HTERT RPE-1 (cell line): ENCODE measurements around the gene GCNT3.

ENCODE experiments used
- in situ Hi-C: fragments of 300-500 bp; cut with MboI; formaldehyde crosslinking; loops from 4 replicates; pipeline ENCODE4 v1.14.3; 2020; ENCODE audit warnings: low sequenced_read_pairs

GCNT3 gene, protein sequence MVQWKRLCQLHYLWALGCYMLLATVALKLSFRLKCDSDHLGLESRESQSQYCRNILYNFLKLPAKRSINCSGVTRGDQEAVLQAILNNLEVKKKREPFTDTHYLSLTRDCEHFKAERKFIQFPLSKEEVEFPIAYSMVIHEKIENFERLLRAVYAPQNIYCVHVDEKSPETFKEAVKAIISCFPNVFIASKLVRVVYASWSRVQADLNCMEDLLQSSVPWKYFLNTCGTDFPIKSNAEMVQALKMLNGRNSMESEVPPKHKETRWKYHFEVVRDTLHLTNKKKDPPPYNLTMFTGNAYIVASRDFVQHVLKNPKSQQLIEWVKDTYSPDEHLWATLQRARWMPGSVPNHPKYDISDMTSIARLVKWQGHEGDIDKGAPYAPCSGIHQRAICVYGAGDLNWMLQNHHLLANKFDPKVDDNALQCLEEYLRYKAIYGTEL

DNA sequence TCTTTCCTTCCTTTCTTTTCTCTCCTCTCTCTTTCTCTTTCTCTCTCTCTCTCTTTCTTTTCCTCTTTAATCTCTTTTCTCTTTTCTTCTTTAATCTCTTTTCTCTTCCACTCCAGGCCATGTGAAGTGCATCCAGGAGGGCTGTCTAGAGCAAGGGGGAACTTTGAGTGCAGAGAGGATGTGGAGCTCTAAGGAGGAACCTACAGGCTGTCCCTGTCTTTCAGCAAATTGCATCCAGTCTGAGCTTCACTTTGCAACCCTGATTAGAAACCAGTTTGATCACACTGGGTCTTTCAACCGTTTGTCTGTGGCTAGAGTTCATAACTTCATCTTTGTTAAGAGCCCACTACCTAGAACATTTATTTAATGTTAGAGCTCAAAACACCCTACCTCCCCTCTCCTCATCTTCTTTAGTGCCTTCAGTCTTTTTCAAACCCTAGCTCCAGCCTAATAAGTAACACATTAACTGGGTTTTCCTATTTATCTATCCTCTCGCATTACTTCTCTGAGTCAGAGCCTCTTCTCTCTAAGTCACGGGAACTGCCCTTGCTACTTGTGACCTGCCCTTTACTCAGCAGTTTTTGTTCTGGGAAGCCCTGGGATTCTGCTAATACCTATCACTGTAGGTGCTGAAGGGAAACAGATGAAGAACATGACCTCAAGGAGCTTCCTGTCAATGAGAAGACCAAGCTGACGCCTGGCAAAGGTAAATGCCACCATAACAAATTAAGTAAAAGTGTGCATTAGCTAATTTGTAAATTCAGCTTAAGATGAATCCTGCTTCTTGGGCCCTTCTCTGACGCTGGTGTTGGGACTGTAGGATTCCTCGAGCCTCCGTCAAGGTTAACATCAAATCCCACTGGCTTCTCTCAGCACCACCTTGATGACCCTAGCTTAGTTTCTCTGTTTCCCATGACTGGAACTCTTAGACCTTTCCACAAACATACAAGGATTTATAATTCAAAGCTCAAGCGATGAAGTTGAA is at the start of gene GCNT3:
TSS of gene GCNT3 (plus strand) at position 508 of the 985 bp plus-strand sequence. CDS start 6,456 bp downstream, outside the sequence.
- in situ Hi-C loops, result no loop called here

DNA sequence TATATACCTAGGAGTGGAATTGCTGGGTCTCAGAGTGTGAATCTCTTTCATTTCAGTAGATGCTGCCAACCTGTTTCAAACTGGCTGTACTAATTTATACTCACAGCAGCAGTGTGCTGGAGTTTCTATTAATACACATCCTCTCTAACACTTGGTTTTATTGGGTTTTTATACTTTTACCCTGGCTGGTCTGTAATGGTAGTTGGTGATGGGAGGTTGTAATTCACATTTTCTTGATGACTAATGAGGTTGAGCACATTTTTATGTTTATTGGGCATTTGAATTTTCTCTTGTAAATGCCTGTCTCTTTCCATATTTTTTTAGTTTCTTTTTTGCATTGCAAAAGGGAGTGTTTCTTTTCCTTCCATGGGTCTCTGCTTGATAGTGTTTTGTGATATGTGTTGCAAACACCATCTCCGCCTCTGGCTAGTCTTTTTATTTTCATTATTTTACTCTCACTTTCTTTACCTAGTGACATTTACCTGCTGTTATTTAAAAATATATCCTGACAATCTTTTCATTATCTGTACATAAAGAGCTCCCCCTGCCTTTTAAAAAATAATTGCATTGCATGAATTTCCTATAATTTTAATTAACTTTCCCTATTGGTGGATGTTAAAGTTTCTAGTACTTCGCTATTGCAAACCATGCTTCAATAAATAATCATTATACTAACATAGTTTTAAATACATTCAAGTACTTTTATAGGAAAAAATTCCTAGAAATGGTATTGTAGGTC is 49.0 kb upstream of the GCNT3 start:
- in situ Hi-C loops, result no loop called here

DNA sequence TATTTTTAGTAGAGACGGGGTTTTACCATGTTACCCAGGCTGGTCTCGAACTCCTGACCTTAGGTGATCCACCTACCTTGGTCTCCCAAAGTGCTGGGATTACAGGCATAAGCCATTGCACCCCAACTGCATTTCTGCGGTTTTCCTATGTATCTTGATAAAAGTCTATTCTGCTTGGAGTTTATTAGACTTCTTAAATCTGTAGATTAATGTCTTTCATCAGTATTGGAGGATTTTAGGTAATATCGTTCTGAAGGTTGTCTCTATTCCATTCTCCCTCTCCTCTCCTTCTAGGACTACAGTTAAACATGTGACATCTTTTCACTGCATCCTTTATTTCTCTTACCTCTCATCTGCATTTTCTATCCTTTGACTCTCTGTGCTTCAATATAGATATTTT is 46.3 kb upstream of the GCNT3 start:
- in situ Hi-C loops, result no loop called here

DNA sequence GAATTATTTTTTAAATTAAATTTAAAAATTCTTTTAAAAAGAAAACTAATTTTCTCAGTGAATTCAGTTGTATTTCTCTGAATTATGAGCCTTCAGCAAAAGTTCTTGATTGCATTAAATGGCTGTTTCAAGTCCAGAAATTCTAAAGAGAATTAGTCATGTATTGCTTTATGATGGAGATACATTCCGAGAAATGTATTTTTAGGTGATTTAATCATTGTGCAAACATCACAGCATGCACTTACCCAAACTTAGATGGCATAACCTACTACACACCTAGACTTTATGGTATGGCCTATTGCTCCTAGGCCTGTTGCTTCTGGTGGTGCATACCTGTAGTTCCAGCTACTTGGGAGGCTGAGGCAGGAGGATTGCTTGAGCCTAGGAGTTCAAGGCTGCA is 44.3 kb upstream of the GCNT3 start:
- in situ Hi-C loops, result no loop called here

DNA sequence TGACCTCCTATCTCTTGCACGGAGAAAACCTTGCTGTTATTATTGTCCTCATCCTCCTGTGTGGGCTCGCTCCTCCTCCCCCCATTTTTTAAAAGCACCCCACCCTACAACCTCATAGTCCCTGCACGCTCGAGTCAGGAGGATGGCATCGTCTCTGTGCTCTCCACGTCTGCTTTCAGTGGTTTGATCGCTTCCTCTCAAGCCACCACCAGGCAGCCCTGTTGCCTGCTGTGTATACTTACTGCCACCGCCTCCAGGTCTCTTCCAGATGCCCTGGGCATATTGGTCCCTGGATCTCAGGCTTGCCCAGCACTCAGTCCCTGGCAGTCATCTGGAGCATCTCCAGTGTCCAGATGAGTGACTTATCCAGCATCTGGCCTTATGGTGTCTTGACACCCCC is 42.1 kb upstream of the GCNT3 start:
- in situ Hi-C loops, result no loop called here

DNA sequence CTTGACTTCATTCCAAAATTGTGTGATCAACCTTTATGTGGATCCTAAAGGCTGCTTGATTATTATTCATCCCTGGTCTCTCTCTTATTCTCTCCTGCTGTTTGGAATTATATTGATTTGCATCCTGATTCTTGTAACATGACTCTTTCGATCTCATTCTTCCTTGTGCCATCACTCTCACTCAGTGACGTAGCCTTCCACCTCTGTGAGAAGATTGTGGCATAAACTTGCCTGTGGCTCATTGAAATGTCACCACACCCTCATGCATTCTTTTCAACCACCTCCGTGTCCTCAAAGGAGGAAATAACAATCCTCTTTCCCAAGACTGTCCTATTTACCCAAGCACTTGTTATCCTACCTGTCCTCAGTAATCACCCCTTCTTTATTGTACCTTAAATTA is 41.3 kb upstream of the GCNT3 start:
- in situ Hi-C loops, result no loop called here

DNA sequence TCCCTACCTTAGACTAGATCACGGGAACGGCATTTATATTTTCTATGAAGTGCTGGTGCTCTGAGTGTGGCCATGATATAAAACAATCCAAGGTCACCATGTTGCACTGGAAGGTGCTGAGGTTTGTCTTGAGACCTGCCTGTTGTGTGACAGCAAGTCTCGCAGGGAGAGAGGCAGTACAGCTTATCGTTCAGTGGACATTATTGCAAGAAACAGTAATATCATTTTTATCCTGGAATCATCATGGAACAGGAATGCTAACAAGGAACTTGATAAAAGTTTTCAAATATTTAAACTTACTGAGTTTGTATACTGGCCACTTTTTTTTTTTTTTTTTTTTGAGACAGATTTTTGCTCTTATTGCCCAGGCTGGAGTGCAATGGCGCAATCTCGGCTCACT is 40.0 kb upstream of the GCNT3 start:
- in situ Hi-C loops, result no loop called here

DNA sequence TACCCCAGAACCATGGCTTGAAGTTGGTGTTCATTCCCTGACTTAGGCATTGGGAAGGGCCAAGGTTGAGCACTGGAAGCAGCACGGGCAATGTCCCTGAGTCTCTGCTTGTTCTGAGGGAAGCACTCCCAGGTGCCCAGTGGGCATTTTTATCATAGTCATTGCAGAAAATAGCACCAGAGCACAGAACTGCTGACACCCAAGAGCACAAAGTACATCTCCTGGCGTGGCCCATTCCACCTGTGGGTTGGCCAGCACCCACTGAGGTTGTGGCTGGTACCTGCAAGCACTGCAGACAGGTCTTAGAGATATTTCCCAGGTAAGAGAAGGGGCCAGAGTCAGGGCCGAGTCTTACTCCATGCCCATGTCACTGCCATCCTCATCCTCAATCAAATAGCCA is 28.5 kb upstream of the GCNT3 start:
- in situ Hi-C loops, result no loop called here

DNA sequence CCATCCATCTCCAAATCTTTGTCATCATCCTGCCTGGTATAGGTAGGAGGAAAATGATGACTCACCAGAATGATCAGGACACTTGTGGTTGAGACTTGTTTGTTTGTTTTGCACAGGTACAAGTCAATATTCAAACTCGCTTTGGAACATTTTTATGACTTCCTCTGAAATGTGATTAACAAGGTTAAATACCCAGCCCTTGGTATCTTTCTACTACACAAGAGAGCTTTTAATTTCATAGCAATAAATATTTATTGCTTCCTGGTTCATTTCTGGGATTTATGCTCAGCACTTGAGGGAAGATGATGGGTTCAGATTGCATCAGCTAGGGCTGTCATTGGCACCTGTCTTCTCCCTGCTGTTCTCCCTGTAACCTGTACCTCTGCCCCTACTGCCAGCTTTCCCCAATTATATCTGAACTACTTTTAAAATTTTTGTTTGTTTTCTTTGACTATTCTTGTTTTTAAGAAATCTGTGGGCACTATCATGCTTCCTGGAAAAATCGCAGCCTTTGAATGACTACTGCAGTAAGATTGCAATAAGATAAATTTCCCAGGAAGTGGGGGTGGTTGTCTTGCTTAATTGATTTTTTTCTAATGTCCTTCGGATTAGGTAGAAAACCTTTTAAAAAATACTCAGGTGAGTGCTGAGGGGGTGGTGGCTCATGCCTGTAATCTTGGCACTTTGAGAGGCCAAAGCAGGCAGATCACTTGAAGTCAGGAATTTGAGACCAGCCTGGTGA is 24.3 kb upstream of the GCNT3 start:
- in situ Hi-C loops, result no loop called here

DNA sequence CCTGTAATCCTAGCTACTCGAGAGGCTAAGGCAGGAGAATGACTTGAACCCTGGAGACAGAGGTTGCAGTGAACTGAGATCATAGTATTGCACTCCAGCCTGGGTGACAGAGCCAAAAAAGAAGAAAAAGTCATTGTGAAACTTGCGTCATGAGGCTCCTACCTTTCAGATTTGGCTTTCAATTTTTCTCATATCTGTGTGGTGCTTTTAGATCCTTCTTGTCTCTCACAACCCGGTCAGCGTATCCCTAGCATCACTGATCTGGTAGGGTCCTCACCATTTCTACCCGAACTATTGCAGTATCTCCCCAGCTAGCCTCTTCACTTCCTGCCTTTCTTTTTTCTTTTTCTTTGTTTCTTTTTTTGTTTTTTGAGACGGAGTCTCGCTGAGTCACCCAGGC is 21.6 kb upstream of the GCNT3 start:
- in situ Hi-C loops, result no loop called here

DNA sequence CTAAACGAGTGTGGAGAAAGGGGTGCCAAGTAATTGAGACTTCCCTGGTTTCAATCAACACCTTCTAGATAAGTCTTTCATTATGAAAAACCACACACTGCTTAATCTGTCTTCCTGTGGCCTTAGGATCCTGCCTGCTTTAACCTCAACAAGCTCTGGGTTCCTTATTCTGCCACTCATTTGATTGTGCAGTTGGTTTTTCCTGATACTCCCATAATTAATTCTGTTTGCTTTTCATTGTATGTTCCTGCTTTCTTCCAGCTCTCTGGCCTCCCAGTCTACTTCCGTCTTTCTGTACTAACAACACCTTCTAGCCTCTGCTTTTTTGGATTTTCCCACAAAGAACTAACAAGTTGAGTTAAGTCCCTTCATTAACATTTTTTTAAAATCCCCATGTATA is 20.2 kb upstream of the GCNT3 start:
- in situ Hi-C loops, result no loop called here

DNA sequence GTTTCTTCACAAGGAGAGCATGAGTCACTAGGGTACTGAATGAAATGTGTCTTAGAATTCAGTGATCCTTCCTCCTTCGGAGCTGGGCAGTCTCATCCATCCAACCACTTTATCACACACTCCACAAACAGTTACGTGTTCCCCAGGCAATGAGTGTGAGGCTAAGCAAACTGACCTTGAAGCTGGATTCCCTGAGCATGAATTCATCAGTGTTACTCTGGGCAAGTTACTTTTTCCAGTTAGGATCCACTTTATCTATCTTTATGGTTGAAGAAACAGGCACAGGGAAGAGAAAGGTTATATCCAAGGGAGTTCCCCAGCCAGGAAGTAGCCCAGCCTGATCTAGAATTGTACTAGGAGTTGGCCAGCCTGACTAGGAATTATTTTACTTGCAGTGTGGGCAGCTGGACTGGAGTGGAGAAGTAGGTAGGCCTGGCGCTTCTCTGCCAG is 17.1 kb upstream of the GCNT3 start:
- in situ Hi-C loops, result no loop called here

DNA sequence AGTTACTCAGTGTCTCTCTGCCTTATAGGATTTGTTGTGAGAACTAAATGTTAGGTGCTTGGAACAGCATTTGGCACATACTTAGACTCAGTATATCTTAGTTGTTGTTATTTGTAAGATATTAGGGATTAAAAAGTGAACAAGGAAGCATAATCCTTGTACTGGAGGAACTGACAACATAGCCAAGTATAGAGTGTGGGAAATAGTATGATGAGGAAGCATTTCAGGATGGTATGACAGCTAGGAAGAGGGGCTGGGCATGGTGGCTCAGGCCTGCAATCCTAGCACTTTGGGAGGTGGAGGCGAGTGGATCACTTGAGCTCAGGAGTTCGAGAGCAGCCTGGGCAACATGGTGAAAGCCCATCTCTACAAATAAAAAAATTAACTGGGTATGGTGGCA is 16.6 kb upstream of the GCNT3 start:
- in situ Hi-C loops, result no loop called here

DNA sequence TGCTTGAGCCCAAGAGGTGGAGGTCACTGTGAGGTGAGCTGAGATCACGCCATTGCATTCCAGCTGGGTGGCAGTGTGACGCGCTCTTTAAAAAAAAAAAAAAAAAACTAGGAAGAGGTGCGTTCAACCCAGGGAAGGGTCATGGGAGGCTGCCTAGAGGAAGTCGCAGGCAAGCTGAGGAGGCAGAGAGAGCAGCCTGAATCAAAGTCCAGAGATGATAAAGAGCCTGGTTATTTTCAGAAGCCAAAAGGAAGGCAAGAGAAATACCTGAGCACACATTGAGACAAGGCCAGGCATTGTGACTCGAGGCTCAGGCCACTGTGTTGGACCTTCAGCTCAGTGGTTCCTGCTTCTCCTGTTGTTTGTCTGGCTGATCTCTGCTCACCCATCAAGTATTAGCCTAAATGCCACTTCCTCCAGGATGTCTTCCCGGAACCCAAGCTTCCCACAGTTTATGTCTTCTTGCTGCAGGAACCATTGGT is 16.1 kb upstream of the GCNT3 start:
- in situ Hi-C loops, result no loop called here

DNA sequence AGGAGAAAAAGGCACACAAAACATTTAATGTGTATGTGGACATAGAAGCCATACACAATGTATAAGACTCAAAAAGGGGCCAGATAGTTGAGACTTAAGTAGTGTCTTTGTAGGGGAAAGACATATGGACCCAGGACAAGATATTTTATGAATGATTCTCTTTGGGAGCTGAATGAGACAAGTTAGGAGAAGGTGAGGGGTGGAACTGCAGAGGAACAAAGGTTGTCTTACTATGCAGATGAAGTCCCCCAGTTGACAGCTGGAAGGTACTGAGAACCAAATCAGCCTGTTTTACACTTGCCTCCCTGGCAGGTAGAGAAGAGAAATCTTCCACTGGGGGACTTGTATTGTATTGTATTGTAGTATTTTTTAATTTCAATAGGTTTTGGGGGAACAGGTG is 14.9 kb upstream of the GCNT3 start:
- in situ Hi-C loops, result no loop called here

DNA sequence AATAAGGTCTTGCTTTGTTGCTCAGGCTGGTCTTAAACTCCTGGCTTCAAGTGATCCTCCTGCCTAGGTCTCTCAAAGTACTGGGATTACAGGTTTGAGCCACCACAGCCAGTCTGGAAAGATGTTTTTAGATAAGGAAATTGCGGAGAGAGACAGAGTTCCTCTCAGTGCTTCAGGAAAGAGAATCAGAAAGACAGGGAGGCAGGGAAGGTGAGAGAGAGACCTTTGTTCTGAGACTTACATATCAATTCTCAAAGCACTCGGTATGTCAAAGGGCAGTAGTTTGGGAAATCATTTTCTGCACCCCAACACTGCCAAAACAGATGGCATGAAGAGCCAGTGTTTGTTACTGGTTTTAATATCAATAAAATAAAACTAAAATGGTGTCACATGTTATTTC is 13.1 kb upstream of the GCNT3 start:
- in situ Hi-C loops, result no loop called here

DNA sequence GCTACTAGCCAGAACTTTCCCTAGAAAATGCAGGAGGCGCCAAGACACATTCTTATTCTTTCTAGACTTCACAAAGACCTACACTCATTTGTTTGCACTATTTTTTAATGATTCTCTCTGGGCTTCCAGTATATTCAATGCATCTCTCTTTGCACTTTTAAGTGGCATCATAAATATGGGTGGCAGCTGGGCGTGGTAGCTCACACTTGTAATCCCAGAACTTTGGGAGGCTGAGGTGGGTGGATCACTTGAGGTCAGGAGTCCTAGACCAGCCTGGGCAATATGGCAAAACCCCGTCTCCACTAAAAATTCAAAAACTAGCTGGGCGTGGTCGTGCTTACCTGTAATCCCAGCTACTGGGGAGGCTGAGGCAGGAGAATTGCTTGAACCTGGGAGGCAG is 5.6 kb upstream of the GCNT3 start:
- in situ Hi-C loops, result no loop called here

DNA sequence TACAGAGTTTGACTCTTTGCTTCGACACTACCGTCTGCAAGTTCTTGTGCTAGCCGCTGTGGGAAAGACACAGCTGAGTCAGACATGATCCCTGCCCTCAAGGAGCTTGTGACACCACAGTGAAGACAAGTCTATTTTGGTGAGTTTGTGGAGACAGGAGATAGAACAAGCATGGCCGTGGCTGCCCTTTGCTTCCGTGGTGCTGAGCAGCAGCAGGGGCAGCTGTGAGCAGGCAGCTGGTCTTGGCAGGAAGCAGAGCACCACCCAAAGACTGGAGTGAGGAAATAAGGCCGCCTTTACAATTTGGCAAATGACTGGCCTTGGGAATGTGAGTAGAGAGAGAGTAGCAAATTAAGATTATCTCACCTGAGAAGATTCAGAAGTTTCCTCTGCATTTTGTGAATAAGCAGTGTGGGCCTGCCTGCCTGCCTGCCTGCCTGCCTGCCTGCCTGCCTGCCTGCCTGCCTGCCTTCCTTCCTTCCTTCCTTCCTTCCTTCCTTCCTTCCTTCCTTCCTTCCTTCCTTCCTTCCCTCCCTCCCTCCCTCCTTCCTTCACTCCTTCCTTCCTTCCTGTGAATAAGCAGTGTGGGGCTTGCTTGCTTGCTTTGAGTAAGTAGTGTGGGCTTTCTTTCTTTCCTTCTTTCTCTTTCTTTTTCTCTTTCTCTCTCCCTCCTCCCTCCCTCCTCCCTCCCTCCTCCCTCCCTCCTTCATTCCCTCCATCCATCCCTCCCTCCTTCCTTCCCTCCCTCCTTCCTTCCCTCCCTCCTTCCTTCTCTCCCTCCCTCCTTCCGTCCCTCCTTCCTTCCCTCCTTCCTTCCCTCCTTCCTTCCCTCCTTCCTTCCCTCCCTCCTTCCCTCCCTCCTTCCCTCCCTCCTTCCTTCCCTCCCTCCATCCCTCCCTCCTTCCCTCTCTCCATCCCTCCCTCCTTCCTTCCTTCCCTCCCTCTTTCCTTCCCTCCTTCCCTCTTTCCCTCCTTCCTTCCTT is 1.6 kb upstream of the GCNT3 start:
- in situ Hi-C loops, result no loop called here

DNA sequence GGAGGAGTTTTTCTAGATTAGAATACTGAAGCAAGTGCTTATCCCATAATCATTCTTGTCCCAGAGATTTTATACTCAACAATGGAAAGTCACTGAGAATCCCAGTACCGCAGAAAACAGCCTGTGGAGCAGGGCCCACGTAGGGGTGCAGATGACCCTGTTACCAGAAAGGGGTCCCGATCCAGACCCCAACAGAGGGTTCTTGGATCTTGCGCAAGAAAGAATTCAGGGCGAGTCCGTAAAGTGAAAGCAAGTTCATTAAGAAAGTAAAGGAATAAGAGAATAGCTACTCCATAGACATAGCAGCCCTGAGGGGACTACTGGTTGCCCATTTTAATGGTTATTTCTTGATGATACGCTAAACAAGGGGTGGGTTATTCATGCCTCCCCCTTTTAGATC is 2.6 kb downstream of the GCNT3 start:
- in situ Hi-C loops, result no loop called here
